HG02623 (cell line): ENCODE results near the gene DPP6.

Experiments
- ATAC-seq: cut with Tn5 transposase; IDR thresholded peaks from one replicate; pipeline ENCODE4 v1.9.1; 2021; ENCODE audit warnings: moderate library complexity; ENCODE audit not compliant: unreplicated experiment

Gene DPP6

DNA sequence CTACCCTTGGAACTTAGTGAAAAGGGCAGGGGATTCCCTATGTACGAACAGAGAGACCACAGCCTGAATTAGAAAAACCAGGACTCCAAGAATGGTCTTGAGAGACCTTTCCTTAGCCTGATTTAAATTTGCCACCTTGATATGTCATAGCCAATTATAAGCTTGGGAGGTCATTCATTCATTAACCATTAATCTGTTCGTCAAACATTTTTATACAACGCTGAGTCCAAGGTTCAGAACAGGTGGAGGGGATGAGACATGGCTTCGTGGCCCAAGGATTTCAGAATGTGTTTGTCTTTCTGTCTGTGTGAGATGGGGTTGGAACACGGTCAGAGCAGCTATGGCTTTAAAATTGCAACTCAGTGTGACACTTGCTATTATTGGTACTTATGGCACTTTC is 792.8 kb downstream of the DPP6 start:
- no peak for ATAC-seq

DNA sequence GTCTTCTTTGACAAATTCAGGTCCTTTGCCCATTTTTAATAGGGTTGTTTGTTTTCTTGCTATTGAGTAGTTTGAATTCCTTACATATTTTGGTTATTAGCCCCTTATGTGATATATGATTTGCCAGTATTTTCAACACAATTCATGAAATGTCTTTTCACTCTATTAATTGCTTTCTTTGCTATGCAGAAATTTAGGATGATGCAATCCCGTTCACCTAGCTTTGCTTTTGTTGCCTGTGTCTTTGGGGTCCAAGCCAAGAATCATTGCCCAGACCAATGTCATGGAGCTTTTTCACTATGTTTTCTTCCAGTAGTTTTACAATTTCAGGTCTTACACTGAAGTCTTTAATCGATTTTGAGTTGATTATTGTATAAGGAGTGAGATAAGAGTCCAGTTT is 796.3 kb downstream of the DPP6 start:
- ATAC-seq: no peak

DNA sequence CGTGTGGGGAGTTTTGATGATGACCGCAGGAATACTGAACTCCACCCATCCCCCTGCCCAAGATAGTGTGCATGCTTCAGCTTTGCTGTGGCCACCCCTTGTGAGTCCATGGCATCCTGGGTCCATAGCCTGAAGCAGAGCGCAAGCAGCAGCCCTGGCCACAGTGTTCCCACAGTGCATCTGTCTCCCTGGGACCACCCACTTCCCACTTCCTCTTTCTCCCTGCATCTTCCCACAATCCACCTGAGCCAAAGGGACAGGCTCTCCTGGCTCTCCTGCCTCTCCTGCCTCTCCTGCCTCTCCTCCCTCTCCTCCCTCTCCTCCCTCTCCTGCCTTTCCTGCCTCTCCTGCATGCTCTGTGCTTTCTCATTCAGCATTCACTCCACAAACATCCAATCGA is 800.0 kb downstream of the DPP6 start:
- ATAC-seq: no peak

DNA sequence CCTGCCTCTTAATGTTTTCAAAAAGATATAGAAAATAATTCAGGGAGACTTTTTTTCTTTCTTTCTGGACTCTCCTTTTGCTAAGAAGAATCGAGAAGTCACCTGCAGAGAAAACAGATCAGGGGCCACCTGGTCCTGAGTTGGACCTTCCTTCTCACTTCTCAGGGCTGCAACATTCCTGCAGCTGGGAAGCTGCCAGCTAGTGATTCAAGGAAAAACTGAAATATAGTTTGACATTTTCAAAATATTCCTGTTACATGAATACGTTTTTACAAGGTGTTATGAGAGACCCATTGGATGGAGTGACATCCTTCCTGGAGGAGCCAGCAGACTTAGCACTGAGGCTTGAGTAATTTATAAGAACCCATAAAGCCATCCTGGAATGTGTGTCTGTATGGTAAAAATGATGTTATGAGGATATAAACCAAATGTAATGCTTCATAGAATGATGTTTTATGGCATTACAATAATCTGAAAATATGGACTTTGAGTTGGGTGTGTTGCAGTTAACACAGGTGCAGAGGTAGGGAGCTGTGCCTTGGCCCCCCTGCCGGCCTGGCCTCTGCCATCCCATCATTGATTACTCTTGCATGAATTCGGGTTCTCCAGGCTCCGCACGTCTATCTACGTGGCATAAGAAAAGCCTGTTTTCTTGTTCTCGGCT is 801.0 kb downstream of the DPP6 start:
- ATAC-seq: no peak

DNA sequence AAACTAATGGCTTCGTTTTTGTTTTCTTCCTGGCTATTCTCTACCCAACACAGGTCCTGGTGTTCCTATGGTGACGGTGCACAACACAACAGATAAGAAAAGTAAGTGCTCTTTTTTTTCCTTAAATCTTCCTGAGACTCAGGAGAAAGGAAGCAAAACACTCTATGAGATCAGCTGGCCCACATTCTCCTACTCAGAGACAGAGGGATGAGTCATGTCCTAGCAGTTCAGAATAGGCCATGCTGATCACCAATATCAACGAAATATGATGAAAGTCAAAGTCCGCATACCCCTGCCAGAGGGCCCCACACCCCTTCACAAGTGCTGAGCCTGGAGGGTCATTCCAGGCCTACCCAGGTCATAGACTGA is 801.5 kb downstream of the DPP6 start:
- no peak for ATAC-seq

DNA sequence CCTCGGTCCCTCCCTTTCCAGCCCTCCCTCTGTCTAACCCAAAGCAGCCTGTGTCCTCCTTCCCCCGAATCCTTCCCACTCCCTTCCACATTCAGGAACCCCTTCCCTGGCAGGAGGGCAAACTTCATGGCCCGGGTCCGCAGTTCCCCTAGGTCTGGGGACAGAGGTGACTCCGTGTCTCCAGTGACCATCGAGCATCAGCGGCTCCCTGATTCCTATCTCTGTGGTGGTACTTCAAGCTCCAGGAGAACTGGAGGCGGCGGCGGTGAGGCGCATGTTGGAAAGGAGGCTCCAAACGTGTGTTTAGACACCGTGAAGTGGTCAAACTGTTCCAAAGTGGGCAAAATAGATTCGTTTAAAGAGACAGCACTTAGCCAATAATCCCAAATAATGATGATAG is 802.6 kb downstream of the DPP6 start:
- no peak for ATAC-seq

DNA sequence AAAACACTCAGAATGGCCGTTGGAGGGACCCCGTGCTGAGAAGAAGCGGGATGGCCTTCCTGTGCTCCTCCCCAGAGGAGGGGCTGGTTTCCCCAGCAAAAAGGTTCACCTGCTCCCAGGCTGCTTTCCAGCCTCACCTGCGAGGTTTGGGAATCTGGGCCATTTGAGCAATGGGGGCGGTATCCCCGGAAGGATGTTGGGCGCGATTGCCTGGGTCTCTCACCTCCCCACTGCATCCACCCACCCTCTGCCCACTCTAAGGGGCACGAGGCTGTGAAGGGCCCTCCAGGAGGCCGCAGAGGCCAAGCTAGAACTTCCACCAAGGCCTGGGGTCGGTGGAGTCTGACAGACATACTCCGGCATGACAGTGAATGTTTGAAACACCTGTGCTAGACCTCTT is 803.2 kb downstream of the DPP6 start:
- ATAC-seq: no peak

DNA sequence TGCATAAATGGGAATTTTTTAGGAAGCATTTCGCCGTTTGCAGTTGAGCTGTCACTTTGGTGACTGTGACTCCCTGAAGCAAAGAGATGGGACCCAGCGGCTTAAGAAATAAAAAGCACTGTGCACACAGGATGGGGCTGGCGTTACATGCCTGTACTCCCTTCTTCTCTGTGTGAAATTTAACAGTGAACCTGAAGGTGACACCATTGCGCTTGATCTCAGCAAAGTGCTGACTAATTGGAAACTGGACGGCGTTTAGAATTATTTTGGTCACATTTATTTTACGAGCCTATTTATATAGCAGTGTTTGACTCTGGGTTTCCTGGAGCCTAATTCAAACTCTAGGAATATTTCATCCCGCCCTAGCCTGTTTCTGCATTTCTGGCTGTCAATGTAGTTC is 804.5 kb downstream of the DPP6 start:
- no peak for ATAC-seq

DNA sequence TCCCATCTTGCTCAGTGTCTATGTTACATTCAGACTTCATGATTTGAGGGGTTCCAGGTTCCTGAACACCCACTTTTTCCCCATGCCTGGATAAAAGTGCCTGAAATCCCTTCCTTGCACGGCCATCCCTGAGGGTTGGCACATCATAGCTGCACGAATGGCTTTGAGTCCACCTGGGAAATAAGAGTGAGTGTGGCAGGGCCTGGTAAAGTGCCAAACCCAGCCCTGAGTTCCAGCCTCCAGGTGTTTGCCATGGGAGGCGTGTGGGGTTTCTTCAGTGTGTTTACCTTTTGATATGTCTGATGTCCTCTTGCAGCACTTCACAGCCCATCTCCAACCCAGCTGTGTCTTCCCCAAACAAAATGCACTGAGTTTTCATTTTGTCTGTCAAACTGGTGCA is 805.0 kb downstream of the DPP6 start:
- no peak for ATAC-seq

DNA sequence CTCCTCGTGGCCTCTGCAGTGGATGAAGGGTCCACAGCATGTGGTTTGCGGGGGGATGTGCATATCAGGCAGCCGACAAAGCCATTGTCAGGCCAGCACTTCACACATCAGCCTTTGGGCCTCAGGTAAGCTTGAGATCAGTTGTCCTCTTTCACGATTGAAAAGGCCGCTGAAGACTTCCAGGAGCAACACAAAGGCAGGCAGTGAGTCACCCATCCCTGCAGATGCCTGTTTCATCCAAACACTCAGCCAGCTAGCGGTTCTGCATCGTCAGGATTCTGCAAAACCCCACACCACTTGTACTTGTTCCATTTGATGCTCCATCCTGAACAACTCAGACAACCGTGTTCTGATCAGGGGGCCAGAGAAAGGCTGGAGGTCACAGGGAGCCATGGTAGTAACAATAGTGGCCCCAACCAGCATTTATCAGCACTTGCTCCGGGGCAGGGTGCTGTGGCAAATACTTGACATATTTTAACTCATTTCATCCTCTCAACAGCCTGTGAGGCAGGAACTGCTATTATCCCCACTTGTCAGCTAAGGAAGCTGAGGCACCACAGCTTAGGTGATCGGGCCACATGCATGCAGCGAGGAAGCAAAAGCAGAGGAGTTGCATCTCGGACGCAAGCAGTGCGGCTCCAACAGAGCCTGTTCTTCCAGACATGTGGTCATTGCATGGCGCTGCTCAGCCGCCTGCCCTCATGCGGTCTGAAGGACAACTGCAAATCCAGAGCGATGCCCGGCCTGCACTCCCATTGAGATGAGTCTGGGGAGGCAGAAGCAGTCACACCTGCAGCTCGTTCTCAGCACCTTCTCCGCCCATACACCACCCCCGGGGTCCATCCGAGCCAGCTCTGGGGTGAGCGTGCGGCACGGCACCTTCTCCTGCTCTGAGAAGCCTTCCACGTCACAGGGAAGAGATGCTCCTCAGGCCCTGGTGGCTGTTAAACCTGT is 805.8 kb downstream of the DPP6 start:
- ATAC-seq: no peak

DNA sequence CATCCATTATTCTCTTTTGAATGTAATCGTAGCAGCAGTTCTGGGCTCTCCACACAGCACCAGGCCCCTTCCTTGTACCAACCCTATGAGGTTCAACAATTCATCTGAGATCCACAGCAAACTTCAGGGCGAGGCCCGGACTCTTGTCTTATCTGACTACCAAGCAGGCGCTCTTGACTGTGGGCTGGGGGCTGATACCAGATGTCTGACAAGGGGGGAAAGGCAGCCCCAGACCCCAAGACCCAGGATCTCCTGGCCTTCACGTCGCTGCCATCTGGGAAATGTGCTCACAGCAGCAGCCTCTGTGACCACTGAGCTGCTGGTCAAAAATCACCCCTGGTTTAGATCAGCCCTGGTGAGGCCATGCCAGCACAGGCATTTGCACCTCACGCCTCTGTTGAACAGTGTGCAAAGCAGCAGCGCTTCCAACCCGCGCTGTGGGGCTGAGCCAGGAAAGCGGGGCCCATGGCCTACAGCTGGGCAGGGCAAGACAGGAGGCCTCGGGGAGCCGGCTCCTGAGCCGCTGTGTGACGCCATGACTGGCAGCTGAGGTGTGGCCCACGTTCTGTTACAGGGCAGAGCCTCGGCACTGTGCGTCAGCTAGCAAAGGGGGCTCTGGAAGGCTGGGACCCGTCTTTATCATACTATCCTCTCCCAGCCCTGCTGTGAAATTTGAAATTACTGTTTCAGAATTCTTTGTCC is 806.8 kb downstream of the DPP6 start:
- no peak for ATAC-seq

DNA sequence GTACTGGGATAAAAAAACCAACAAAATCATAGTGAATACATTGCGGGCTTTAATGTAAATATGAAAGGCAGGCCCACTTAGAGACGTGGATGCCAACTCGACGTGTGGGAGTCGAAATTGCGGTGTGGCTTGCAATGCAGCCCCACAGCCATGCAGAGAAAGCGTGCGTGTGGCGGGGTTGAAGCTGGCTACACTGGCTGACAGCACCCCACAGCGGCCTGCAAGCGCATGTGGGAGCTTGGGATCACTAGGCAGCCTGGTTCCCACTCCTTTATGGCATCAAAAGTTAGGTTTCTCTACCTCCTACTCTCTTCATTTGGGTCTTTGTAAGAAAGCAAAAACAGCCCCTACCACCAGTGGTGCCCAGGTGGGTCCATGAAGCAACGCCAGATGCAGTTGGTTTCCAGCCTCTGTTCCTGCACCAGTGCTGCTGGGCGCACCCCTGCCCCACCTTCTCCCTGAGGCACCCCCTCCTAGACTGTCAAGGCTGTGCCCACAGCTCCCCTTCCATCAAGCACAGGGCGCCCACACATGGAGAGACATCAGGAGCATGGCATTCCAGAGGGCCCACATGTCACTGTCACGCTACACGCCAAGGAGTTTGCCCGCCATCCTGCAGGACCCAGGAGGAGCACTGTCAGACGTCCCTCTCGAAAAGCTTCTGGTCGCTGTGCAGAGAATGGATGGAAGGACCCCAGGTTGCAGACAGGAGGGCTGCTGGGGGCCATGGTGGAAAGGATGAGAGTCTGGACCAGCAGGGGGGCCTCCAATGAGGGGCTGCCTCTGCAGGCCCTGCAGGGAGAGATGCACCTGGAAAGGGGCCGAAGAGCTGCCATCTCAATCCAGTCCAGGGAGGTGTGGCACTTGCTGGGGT is 807.8 kb downstream of the DPP6 start:
- ATAC-seq: no peak

DNA sequence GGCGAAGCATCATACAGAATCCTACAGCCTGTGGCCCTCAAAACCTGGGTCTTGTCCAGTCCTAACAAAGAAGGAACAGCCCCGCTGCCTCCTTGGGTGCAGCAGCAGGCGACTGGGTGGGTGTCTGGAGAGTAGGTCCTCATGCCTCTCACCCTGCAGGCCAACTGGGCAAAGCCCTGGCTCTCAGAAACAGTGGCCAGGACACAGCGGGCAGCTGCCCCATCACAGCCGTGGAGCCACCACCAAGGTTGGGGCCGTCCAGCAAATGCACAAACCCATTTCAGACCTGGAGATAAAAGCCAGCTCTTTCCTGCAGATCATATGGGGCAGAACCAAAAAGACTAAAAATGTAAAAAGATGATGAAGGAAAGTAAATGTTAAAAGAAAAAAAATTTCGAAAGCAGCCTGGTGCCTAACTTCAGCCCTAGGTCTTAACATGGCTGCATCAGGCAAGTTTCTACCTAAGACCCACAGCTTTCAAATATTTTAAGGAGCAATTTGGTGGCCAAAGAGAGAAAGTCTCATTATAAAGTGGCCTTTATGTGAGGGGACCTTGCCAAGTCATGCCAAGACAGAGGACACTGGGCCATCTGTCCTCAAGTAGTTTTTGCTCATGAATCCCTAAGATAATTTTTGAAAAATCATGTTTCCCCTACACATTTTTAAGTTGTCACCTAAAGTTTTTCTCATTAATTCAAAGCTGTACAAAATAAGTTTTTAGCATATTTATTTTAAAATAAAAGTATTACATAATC is 808.6 kb downstream of the DPP6 start:
- ATAC-seq: no peak

DNA sequence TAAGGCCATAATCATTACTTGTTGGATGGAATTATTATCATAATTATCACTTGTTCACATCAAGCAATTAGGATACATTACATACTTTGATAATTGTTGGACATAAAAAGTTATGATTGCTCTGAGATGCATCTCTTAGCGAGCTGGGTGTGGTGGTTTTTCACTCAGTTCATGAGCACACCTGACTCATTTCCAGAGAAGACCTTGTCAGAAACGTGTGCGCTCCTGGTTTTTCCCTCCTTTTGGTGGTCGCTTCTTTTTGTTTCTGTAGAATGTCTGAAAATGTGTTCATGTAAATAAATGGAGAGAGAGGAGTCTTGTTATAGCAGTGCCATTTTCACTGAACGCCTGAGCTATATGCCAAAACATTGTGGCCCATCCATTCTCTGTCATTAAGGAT is 809.4 kb downstream of the DPP6 start:
- ATAC-seq: no peak

DNA sequence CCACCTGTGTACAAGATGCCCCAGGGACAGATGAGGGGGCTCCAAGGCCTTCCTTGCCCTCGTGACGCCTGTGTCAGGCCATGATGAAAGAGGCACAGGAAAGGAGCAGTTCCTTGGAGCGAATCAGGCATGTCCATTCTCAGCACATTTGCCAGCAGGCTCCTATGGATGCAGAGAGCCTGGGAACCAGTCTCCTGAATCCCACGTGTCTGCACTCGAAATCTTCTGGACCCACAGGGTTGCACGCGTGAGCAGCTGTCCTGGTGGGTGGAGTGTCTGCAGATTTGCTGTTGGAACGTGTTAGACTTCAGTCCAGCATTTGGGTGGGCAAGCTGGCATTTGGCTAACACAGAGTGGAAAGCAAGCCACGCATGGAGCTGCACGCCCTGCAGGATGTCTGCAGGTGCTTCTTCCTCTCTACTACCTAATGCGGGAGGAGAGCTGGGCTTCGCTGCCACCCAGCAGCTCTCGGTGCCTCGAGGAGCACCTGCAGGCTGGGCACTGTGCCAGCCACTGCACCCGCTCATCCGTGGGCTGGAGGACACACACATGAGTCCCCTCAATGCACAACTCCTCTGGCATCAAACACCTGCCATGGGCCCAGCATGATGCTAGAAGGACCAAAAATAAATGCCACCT is 810.1 kb downstream of the DPP6 start:
- no peak for ATAC-seq

DNA sequence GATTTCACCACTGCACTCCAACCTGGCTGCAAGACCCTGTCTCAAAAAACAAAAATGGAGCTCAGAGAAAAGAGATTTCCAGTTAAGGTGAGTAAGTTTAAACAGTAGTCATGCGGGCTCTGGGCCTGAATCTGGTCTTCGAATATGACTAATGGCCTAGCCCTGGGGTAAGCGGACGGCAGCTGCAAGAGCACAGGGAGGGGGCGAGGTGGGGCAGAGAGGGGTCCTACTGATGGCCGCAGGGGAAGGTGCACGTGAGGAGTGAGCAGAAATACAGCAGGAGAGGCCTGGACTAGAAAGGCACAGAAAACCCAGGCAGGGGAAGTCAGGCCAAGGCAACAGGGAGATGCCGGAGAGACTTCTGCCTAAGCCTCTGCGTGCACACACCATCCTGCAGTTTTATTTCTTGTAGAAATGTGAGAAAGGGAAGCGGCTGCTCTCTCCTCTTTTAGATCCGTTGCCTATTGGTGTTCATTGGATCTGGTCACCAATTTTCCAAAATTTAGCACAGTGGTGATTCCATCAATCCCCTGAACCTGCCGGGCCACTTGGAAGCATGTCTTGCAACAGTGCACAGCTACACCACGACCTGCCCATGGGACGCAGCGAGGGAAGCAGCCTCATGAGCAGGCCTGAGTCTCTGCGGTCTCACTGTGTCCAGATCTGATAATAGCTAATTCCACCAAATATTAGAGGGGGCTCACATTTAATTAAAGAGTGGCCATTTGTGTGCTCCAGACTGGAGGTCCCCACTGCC is 811.7 kb downstream of the DPP6 start:
- no peak for ATAC-seq

DNA sequence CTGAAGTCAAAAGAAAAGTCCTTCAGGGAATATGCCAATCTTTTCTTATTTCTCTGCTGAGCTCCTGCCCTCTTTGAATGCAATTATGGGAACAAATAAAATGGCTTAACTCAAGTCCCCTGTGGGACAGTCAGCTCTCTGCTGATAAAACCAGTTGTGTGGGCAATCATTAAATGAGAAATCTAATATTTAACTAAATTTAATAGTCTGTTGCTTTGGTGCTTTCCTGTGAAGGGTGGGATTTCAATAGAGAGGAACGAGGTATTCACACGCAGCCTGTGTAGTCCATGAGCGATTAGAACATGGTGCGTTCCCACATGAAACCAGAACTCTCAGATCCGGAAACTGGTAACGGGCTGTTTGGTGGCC is 812.3 kb downstream of the DPP6 start:
- no peak for ATAC-seq

DNA sequence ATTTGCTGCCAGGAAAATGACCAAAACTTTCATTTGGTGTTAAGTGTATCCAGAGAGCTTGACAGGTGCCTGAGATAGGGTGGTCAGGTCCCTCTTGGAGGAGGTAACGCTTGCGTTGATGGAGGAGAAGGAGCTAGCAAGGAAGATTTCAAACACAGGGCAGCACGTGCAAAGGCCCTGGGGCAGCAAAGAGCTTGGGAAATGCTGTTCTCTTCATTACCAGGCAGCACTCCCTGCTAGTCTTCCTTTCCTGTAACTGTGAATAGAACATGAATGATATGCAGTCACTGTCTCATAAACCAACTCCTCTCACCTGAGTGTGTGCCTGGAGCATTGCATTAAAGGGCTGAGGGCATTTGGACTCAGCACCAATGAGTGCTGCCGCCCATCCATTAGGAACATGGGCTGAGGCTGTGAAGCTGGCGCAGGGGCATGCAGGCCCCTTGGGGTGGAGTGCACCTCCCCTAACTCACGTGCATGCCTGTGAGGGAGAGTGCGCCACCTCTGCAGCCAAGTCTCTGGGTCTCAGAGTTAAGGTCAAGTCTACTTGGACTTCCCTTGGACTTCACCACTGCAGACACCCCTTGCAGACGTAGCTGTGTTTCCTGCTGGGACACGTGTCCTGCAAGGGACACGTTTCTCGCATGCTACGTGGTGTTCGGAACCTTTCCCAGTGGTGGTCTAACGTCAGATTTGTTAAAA is 813.9 kb downstream of the DPP6 start:
- no peak for ATAC-seq
